ENCODE measurements around the gene DHRS2. TPM values are rescaled to one million over a fixed set of nuclear protein-coding genes. Genes with fewer than 3 reads are reported as not detected.

The DHRS2 gene
- polyA plus RNA-seq, 1 of the 3 experiments (the other 2 are of a cell fraction), result 1.2 TPM

DNA sequence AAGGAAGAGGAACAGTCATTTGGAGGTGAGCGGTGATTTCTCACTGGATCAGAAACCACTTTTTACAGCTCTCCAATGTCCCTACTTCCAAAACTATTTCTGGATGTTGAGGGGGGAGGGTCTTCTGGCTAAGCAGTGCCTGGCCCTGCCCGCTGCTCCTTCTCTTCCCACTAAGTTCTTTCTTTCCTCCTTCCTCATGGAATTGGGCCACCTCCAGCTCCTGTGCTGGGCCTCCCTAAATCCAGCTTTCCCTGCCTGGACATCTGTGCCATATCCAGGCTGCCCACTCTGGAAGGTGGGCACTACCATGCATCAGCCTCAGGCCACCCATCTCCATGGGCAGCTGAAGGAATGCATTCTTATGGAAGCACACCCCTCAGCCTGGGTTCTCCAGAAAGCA, 11.5 kb downstream of the DHRS2 start:
- Histone ChIP-seq H2AFZ (ENCODE audit: low read depth) (no peak overlapping the region), H4K20me1 (ENCODE audit: insufficient read depth) (no peaks in the 10 kb centered on the region), H3K9me2 (no peaks in the 10 kb centered on the region), H3K9ac (no peak overlapping the region), H3K9me3 (no peaks in the 10 kb centered on the region), H3K4me3 (ENCODE audit: low read depth in 2 of 2, low read length in 1 of 2) (no peak overlapping the region), H3K4me2 (no peak overlapping the region), H3K4me1 (ENCODE audit: control insufficient read depth in 1 of 2, insufficient read depth in 2 of 2, low read depth in 1 of 2, low read length in 1 of 2) (no peaks in the 10 kb centered on the region), H3F3A (replicated peaks; ENCODE audit: insufficient read depth) (no peaks in the 10 kb centered on the region), H3K27me3 (ENCODE audit: insufficient read depth) (no peaks in the 10 kb centered on the region; the same call in 1 of the 2 replicates), H3K36me3 (replicated peaks in 1 of 2; ENCODE audit: control insufficient read depth in 1 of 2, insufficient read depth in 2 of 2, low read length in 1 of 2) (no peaks in the 10 kb centered on the region), H3K79me2 (ENCODE audit: insufficient read depth) (no peaks in the 10 kb centered on the region), H3K27ac (ENCODE audit: low read depth in 2 of 2, low read length in 1 of 2) (no peak overlapping the region)
- ChIA-PET POLR2A (no interaction called here), CTCF (interaction anchor here (4.9 kb wide), 1 partner anchor 16 kb away, joined by 21 read pairs; no protein-coding TSS in a partner anchor)
- TF ChIP-seq, protein P1, sequence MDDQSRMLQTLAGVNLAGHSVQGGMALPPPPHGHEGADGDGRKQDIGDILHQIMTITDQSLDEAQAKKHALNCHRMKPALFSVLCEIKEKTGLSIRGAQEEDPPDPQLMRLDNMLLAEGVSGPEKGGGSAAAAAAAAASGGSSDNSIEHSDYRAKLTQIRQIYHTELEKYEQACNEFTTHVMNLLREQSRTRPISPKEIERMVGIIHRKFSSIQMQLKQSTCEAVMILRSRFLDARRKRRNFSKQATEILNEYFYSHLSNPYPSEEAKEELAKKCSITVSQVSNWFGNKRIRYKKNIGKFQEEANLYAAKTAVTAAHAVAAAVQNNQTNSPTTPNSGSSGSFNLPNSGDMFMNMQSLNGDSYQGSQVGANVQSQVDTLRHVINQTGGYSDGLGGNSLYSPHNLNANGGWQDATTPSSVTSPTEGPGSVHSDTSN (IDR thresholded peaks at IDR 0.05), result no peak
- no peak for TF ChIP-seq ELF1 (IDR thresholded peaks at IDR 0.05)
- no peak for TF ChIP-seq TEAD4 (IDR thresholded peaks at IDR 0.05; ENCODE audit: borderline replicate concordance, insufficient read depth)
- TF ChIP-seq, protein P2, sequence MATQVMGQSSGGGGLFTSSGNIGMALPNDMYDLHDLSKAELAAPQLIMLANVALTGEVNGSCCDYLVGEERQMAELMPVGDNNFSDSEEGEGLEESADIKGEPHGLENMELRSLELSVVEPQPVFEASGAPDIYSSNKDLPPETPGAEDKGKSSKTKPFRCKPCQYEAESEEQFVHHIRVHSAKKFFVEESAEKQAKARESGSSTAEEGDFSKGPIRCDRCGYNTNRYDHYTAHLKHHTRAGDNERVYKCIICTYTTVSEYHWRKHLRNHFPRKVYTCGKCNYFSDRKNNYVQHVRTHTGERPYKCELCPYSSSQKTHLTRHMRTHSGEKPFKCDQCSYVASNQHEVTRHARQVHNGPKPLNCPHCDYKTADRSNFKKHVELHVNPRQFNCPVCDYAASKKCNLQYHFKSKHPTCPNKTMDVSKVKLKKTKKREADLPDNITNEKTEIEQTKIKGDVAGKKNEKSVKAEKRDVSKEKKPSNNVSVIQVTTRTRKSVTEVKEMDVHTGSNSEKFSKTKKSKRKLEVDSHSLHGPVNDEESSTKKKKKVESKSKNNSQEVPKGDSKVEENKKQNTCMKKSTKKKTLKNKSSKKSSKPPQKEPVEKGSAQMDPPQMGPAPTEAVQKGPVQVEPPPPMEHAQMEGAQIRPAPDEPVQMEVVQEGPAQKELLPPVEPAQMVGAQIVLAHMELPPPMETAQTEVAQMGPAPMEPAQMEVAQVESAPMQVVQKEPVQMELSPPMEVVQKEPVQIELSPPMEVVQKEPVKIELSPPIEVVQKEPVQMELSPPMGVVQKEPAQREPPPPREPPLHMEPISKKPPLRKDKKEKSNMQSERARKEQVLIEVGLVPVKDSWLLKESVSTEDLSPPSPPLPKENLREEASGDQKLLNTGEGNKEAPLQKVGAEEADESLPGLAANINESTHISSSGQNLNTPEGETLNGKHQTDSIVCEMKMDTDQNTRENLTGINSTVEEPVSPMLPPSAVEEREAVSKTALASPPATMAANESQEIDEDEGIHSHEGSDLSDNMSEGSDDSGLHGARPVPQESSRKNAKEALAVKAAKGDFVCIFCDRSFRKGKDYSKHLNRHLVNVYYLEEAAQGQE (IDR thresholded peaks at IDR 0.05; ENCODE audit: low read depth, low read length), result no peak
- no peak for TF ChIP-seq RXRA (IDR thresholded peaks at IDR 0.05; ENCODE audit: borderline replicate concordance, low read depth)
- TF ChIP-seq TCF12 (IDR thresholded peaks at IDR 0.05), result no peak
- TF ChIP-seq, protein P3, sequence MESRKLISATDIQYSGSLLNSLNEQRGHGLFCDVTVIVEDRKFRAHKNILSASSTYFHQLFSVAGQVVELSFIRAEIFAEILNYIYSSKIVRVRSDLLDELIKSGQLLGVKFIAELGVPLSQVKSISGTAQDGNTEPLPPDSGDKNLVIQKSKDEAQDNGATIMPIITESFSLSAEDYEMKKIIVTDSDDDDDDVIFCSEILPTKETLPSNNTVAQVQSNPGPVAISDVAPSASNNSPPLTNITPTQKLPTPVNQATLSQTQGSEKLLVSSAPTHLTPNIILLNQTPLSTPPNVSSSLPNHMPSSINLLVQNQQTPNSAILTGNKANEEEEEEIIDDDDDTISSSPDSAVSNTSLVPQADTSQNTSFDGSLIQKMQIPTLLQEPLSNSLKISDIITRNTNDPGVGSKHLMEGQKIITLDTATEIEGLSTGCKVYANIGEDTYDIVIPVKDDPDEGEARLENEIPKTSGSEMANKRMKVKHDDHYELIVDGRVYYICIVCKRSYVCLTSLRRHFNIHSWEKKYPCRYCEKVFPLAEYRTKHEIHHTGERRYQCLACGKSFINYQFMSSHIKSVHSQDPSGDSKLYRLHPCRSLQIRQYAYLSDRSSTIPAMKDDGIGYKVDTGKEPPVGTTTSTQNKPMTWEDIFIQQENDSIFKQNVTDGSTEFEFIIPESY (IDR thresholded peaks at IDR 0.05; ENCODE audit: borderline replicate concordance, low read depth), result no peak
- 53% methylated on average over 2 of the region's 2 CpGs for whole genome bisulfite sequencing (ENCODE audit: low lambda C conversion rate)
- no peak for DNase-seq

DNA sequence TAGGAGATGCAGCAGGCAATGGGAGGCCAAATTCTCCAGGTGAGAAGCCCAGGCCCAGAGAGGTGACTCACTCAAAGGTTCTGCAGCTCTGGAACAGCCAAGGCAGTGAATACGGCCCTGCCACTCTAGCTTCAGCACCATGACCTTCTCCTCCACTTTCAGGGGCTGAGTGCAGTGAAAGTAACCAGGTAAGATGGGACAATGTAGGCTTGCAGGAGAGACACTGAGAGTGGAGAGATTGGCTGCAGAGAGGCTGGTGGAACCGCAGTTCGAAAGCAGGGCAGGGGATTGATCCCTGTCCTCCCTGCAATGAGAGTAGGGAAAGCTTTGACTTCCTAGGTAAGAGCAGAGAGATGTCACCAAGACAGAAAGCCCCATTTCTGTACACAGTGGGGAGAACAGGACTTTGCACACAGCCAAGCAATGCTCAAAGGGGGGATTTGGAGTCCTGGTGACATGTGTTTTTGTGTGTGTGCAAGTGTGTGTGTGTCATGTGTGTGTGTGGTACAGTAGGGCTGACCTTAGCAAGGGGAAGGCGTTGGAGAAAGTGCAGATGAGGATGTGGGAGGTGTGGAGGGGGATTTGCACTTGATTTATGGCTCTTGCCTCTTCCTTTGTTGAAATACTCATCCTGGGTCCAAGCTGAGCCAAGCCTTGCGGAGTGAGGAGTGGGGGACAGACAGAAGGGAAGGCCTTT, 12.7 kb downstream of the DHRS2 start:
- H3K9ac ChIP-seq, result no peak overlapping the region
- H3K27ac ChIP-seq (ENCODE audit: low read depth in 2 of 2, low read length in 1 of 2), result no peak overlapping the region
- H3K79me2 ChIP-seq (ENCODE audit: insufficient read depth), result no peaks in the 10 kb centered on the region
- H3K9me2 ChIP-seq, result no peaks in the 10 kb centered on the region
- TF ChIP-seq NRF1 (IDR thresholded peaks at IDR 0.05; ENCODE audit: low read depth, low read length), result no peak
- no peak for TF ChIP-seq RFX5 (IDR thresholded peaks at IDR 0.05; ENCODE audit: low read length)
- TF ChIP-seq ELF1 (IDR thresholded peaks at IDR 0.05), result no peak
- TF ChIP-seq MEF2A (IDR thresholded peaks at IDR 0.05; ENCODE audit: borderline replicate concordance, low read depth), result no peak
- no peak for TF ChIP-seq TCF12 (IDR thresholded peaks at IDR 0.05)
- TF ChIP-seq, protein P4, sequence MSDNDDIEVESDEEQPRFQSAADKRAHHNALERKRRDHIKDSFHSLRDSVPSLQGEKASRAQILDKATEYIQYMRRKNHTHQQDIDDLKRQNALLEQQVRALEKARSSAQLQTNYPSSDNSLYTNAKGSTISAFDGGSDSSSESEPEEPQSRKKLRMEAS (IDR thresholded peaks at IDR 0.05; ENCODE audit: low read depth), result no peak
- no peak for TF ChIP-seq EP300 (IDR thresholded peaks at IDR 0.05; ENCODE audit: borderline replicate concordance in 1 of 2, low read depth in 1 of 2, low read length in 1 of 2)
- no peak for TF ChIP-seq RCOR1 (IDR thresholded peaks at IDR 0.05; ENCODE audit: low read length)
- TF ChIP-seq, protein P2 (IDR thresholded peaks at IDR 0.05; ENCODE audit: low read depth, low read length), result no peak
- H3K9me3 ChIP-seq, result no peaks in the 10 kb centered on the region
- 33% methylated on average over 5 of the region's 5 CpGs for WGBS (ENCODE audit: low lambda C conversion rate)
- H3K4me1 ChIP-seq (ENCODE audit: control insufficient read depth in 1 of 2, insufficient read depth in 2 of 2, low read depth in 1 of 2, low read length in 1 of 2), result no peaks in the 10 kb centered on the region; a peak in 1 of 4 replicates
- no peaks in the 10 kb centered on the region; the same call in 1 of the 2 replicates for H3K27me3 ChIP-seq (ENCODE audit: insufficient read depth)
- no peak overlapping the region for H3K4me3 ChIP-seq (ENCODE audit: low read depth in 2 of 2, low read length in 1 of 2)
- ChIA-PET CTCF (interaction anchor here (4.9 kb wide), 1 partner anchor 17 kb away, joined by 21 read pairs; no protein-coding TSS in a partner anchor), POLR2A (no interaction called here)
- H3F3A ChIP-seq (replicated peaks; ENCODE audit: insufficient read depth), result no peaks in the 10 kb centered on the region
- H3K4me2 ChIP-seq, result no peak overlapping the region
- no peak overlapping the region for H2AFZ ChIP-seq (ENCODE audit: low read depth)
- no peaks in the 10 kb centered on the region for H4K20me1 ChIP-seq (ENCODE audit: insufficient read depth)
- no peaks in the 10 kb centered on the region for H3K36me3 ChIP-seq (replicated peaks in 1 of 2; ENCODE audit: control insufficient read depth in 1 of 2, insufficient read depth in 2 of 2, low read length in 1 of 2)
- DNase-seq, result no peak

Data from SK-N-SH (cell line).